Ascending aorta (tissue), 2 donors: ENCODE results near the gene MS4A18. TPM values are rescaled to one million over a fixed set of nuclear protein-coding genes. Genes with fewer than 3 reads are reported as not detected.

Source experiments
- DNase-seq, 2 donors: peaks; one replicate each; pipeline ENCODE4 v3.0.0-alpha.2; 2019; ENCODE audit warnings: low spot score in 2 of 2
- H3K27ac ChIP-seq, 2 donors: fragments of 200-600 bp; sonication (generic); one replicate each; pipeline ENCODE4 v1.5.1; 2016 to 2017; ENCODE audit warnings: mild to moderate bottlenecking in 1 of 2
- H3K27me3 ChIP-seq: fragments of 200-600 bp; sonication (generic); one replicate; pipeline ENCODE4 v1.5.1; 2017
- H3K36me3 ChIP-seq, 2 donors: fragments of 200-600 bp; sonication (generic); one replicate each; pipeline ENCODE4 v1.5.1; 2016
- H3K4me1 ChIP-seq, 2 donors: fragments of 200-600 bp; sonication (generic); one replicate each; pipeline ENCODE4 v1.5.1; 2016 to 2017; ENCODE audit warnings: mild to moderate bottlenecking in 1 of 2
- H3K4me3 ChIP-seq, 2 donors: fragments of 200-600 bp; sonication (generic); one replicate each; pipeline ENCODE4 v1.5.1; 2016 to 2017; ENCODE audit warnings: mild to moderate bottlenecking in 1 of 2
- H3K9me3 ChIP-seq, 2 donors: fragments of 200-600 bp; sonication (generic); one replicate each; pipeline ENCODE4 v1.5.1; 2016
- intact Hi-C: fragments of 100-400 bp; cut with DNase I; formaldehyde crosslinking; loops from one replicate; pipeline ENCODE4 v1.15.1; 2023
- total RNA-seq: library from RNA; depleted of rRNA; stranded (reverse); fragments of >200 nt; gene quantifications from one replicate; pipeline ENCODE4 v1.1.0, GENCODE V29; 2016
- TF ChIP-seq, protein P1 (sequence below), 3 experiments: fragments of 200-600 bp in 2 of 3; fragments of 450-650 bp in 1 of 3; sonication (generic) in 2 of 3; IDR thresholded peaks; one replicate each; pipeline ENCODE4 v1.5.1; 2016 to 2019; ENCODE audit warnings: antibody characterized with exemption in 3 of 3, mild to moderate bottlenecking in 1 of 3, moderate library complexity in 1 of 3

The MS4A18 gene
- total RNA-seq, 1 donor from 2014 or later: not detected

DNA sequence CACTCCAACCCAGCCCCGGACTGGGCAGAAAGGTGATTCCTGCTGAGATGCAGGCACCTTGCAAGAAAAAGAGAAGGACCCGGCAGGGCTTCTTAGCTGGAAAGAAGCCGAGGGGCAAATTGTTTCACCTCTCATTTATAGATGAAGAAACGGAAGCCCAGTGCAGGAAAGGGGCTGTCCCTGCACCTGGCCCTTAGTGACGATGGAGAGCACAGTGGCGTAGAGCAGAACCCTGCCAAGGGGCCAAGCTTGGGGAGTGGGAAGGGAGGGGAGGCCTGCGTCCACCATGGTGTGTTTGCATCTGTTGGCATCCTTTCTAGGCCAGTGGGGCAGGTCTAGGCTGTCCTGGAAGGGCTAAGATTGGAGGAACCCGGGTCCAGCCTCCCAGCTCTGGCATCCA is 24.3 kb downstream of the MS4A18 start:
- intact Hi-C loops: no loop called here
- TF ChIP-seq, protein P1, sequence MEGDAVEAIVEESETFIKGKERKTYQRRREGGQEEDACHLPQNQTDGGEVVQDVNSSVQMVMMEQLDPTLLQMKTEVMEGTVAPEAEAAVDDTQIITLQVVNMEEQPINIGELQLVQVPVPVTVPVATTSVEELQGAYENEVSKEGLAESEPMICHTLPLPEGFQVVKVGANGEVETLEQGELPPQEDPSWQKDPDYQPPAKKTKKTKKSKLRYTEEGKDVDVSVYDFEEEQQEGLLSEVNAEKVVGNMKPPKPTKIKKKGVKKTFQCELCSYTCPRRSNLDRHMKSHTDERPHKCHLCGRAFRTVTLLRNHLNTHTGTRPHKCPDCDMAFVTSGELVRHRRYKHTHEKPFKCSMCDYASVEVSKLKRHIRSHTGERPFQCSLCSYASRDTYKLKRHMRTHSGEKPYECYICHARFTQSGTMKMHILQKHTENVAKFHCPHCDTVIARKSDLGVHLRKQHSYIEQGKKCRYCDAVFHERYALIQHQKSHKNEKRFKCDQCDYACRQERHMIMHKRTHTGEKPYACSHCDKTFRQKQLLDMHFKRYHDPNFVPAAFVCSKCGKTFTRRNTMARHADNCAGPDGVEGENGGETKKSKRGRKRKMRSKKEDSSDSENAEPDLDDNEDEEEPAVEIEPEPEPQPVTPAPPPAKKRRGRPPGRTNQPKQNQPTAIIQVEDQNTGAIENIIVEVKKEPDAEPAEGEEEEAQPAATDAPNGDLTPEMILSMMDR (IDR thresholded peaks at IDR 0.05): no peak
- Histone ChIP-seq H3K9me3 (no peaks in the 10 kb centered on the region), H3K36me3 (no peaks in the 10 kb centered on the region), H3K27ac (no peak overlapping the region), H3K4me3 (no peak overlapping the region), H3K4me1 (no peaks in the 10 kb centered on the region), H3K27me3 (no peaks in the 10 kb centered on the region)
- no peak for DNase-seq

DNA sequence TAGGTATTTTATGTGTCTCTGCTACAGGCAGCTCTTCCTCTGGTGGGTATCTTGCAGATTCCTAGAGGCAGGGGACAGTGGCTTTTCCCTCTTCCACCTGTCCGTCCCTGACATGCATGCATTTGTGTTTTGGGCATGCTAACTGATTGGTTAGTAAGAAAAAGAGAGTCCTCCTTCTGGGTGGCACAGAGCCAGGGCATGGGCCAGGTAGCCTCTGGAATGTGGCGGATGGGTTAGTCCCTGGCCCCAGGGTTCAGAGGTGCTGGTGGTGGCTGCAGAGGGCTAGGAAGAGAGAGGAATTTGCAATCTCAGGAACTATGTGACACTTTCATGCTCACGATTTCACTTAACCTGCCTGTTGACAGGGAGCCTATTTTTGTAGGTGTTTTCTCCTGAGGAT is 26.4 kb downstream of the MS4A18 start:
- Histone ChIP-seq H3K27me3 (no peaks in the 10 kb centered on the region), H3K9me3 (no peaks in the 10 kb centered on the region), H3K4me1 (no peaks in the 10 kb centered on the region), H3K4me3 (no peak overlapping the region), H3K36me3 (no peaks in the 10 kb centered on the region), H3K27ac (no peak overlapping the region)
- no peak for DNase-seq
- intact Hi-C loops: no loop called here
- TF ChIP-seq, protein P1 (IDR thresholded peaks at IDR 0.05): no peak

DNA sequence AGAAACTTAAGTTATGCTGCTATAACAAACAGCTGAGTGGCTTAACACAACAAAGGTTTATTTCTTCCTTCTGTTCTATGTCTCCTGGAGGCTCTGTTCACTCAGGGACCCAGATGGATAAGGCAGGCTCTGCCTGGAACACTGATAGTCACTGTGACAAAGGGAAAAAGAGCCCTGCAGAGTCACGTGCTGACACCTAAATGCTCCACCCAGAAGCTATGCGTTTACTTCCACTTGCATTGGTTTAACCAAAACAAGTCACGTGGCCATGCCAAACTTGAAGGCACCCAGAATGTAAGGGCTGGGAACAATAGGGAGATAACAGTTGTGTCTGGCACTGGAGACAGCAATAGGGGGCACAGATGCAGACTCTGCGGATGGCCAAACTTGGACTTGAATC is 28.8 kb downstream of the MS4A18 start:
- TF ChIP-seq, protein P1 (IDR thresholded peaks at IDR 0.05): no peak
- Histone ChIP-seq H3K27me3 (no peaks in the 10 kb centered on the region), H3K4me3 (no peak overlapping the region), H3K36me3 (no peaks in the 10 kb centered on the region), H3K4me1 (no peaks in the 10 kb centered on the region), H3K9me3 (no peaks in the 10 kb centered on the region), H3K27ac (no peak overlapping the region)
- DNase-seq: no peak
- intact Hi-C loops: no loop called here

DNA sequence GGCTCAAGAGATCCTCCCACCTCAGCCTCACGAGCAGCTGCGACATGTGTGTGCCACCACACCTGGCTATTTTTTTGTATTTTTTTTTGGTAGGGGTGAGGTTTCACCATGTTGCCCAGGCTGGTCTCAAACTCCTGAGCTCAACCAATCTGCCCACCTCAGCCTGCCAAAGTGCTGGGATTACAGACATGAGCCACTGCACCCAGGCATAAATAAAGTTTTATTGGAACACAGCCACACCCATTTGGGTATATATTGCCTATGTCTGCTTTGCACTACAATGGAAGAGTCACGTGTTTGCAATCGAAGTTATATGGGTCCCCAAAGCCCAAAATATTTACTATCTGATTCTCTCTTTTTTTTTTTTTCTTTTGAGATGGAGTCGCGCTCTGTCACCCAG is 30.4 kb downstream of the MS4A18 start:
- H3K27me3 ChIP-seq: no peaks in the 10 kb centered on the region
- TF ChIP-seq, protein P1 (IDR thresholded peaks at IDR 0.05): no peak
- H3K4me1 ChIP-seq: no peaks in the 10 kb centered on the region
- intact Hi-C loops: no loop called here
- H3K36me3 ChIP-seq: no peaks in the 10 kb centered on the region
- no peaks in the 10 kb centered on the region for H3K9me3 ChIP-seq
- no peak overlapping the region for H3K4me3 ChIP-seq
- no peak overlapping the region for H3K27ac ChIP-seq
- DNase-seq: no peak

DNA sequence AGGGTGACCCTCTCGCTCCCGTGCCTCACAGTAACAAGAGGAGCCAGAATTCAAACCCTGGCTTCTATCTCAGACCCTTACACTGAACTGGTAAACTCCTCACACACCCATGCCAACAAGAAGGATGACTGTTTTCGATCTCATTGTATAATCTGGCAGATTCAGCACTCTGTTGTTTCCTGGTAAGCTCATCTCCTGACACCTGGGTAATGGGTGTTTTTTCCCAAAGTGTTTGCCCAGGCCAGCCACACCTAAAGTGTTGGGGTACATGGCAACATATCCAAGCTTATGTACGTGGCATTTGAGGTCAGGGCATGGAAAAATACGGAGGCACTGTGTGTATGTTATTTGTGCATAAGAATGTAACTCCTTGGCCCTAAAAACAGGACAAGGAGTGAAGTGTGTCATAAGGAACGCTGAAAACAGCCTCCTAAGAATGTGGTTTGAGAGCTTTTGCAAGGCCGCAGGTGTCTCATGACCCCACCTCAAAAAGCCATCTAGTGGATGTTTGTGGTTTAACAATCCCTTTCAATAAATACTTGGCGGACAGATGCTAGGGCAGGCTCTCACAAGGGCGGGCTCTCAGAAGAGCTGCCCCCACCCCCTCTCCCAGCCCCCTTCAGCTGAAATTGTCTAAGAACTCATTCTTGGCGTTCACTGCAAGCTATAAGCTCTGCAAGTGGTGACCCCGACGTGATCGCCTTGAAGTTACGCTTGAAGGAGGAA is 31.9 kb downstream of the MS4A18 start, which contains the start of gene MS4A15:
TSS of gene MS4A15 (plus strand) at position 561 of the 726 bp plus-strand sequence. CDS start 6,867 bp downstream, outside the sequence.
- no peak for DNase-seq
- Histone ChIP-seq H3K27ac (no peak within 1 kb of the TSS), H3K4me3 (no peak within 1 kb of the TSS), H3K27me3 (no peaks in the 10 kb centered on the region), H3K4me1 (no peaks in the 10 kb centered on the region), H3K36me3 (no peaks in the 10 kb centered on the region), H3K9me3 (no peaks in the 10 kb centered on the region)
- intact Hi-C loops: no loop called here
- TF ChIP-seq, protein P1 (IDR thresholded peaks at IDR 0.05): no peak
